ENCODE measurements around the gene MBD4. TPM values are rescaled to one million over a fixed set of nuclear protein-coding genes. Genes with fewer than 3 reads are reported as not detected.
A peak's percentile ranks its signal among the peaks of the same experiment; 100 is the strongest.

Gene MBD4
- total and polyA plus RNA-seq, 2 of the 4 experiments (the other 2 are of a cell fraction): 13.8 to 15.0 TPM

DNA sequence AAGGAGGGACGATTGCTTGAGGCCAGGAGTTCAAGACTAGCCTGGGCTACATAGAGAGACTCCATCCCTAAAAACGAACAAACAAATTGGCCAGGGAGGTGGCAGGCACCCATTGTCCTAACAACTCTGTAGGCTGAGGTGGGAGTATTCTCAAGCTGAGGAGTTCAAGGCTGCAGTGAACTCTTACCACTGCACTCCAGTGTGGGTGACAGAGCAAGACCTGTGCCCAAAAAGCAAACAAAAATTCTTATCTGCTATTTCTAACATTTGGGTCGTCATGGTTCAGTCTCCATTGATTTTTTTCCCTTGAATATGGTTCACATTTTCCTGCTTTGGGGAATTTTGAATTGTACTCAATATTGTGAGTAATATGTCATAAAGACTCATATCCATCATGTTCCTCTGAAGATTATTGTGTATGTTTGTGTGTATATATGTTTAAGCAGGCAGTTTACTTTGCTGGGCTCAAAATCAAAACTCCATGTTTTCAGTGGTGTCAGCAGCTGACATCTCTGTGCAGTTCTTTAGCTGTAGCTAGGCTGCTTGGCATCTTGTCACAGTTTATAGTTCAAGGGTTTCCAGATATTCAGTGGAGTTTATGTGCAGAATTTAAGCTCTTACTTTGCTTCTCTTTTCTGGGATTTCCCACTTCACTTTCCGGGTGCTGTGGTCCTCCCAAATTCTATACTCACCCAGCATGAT lies 33.5 kb upstream of the MBD4 start:
- CTCF ChIA-PET: interaction anchor here (2.2 kb wide), 1 partner anchor 17 kb away, joined by 7 read pairs; no protein-coding TSS in a partner anchor
- H4K20me1 ChIP-seq (ENCODE audit: insufficient read depth, low read length): no peaks in the 10 kb centered on the region
- H2AK5ac ChIP-seq (ENCODE audit: low read depth, low read length): no peak overlapping the region
- no peak overlapping the region for H3K4ac ChIP-seq (ENCODE audit: low read depth, low read length)
- POLR2A ChIA-PET (ENCODE audit: unreplicated experiment): no interaction called here
- WGBS, 2 experiments (ENCODE audit: extremely low coverage in 2 of 2, insufficient read length in 1 of 2): 86% methylated on average over 1 of the region's 4 CpGs; no CpG with 5 or more reads in 1 of the 2 experiments
- intact Hi-C loops (cut with micrococcal nuclease) (no loop called here), dilution Hi-C loops (cut with HindIII; ENCODE audit: low sequenced_read_pairs, unreplicated experiment) (no loop called here), in situ Hi-C loops (cut with MboI; ENCODE audit: low sequenced_read_pairs) (no loop called here)
- H3K4me2 ChIP-seq (ENCODE audit: low read depth, low read length): no peak overlapping the region
- no peak overlapping the region for H3K27ac ChIP-seq (ENCODE audit: insufficient read depth, low read length)
- H3K4me3 ChIP-seq (ENCODE audit: insufficient read depth, low read depth, low read length): no peak overlapping the region
- no peak for TF ChIP-seq SMC3 (IDR thresholded peaks at IDR 0.05; ENCODE audit: low read depth, low read length)
- TF ChIP-seq, protein P1, sequence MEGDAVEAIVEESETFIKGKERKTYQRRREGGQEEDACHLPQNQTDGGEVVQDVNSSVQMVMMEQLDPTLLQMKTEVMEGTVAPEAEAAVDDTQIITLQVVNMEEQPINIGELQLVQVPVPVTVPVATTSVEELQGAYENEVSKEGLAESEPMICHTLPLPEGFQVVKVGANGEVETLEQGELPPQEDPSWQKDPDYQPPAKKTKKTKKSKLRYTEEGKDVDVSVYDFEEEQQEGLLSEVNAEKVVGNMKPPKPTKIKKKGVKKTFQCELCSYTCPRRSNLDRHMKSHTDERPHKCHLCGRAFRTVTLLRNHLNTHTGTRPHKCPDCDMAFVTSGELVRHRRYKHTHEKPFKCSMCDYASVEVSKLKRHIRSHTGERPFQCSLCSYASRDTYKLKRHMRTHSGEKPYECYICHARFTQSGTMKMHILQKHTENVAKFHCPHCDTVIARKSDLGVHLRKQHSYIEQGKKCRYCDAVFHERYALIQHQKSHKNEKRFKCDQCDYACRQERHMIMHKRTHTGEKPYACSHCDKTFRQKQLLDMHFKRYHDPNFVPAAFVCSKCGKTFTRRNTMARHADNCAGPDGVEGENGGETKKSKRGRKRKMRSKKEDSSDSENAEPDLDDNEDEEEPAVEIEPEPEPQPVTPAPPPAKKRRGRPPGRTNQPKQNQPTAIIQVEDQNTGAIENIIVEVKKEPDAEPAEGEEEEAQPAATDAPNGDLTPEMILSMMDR (conservative IDR thresholded peaks at IDR 0.05; ENCODE audit: low read depth, low read length): no peak
- TF ChIP-seq MXI1 (IDR thresholded peaks at IDR 0.05; ENCODE audit: borderline replicate concordance, low read depth, low read length): no peak
- H4K5ac ChIP-seq (ENCODE audit: low read depth, low read length): no peak overlapping the region
- H3K4me1 ChIP-seq (ENCODE audit: control insufficient read depth, insufficient read depth, low read length): peaks cover 2% of the 10 kb centered on the region; the same call in 1 of the 2 replicates
- H2BK20ac ChIP-seq (ENCODE audit: low read depth, low read length): no peak overlapping the region
- H3K23ac ChIP-seq (ENCODE audit: low read depth, low read length): no peak overlapping the region
- peak; percentile 51 for ATAC-seq (ENCODE audit: low read depth)
- H4K91ac ChIP-seq (ENCODE audit: insufficient read depth, low read depth, low read length): no peak overlapping the region
- H3K56ac ChIP-seq (ENCODE audit: extremely low read depth, insufficient read depth, low read length): no peak overlapping the region
- 0 out of 2 replicates have a peak overlapping the region, but pooled peaks have one; percentile 0 for H3K14ac ChIP-seq (replicated peaks; ENCODE audit: low read depth, low read length)
- H3K9me3 ChIP-seq (ENCODE audit: control insufficient read depth, insufficient read depth, low read length): no peaks in the 10 kb centered on the region
- peaks cover 12% of the 10 kb centered on the region for H3K36me3 ChIP-seq (ENCODE audit: control insufficient read depth, insufficient read depth, low read length)
- H3K27me3 ChIP-seq (ENCODE audit: control insufficient read depth, insufficient read depth, low read length): no peaks in the 10 kb centered on the region
- H3K9me1 ChIP-seq (ENCODE audit: insufficient read depth, low read length): peaks cover 15% of the 10 kb centered on the region
- no peak overlapping the region for H2BK120ac ChIP-seq (ENCODE audit: low read depth, low read length)
- no peak overlapping the region for H3K18ac ChIP-seq (ENCODE audit: low read depth, low read length)
- H2AFZ ChIP-seq (replicated peaks; ENCODE audit: low read length, poor library complexity): no peak overlapping the region
- peaks cover 0 to 8% of the 10 kb centered on the region in 2 experiments; a peak in 1 of 4 replicates for H3K79me1 ChIP-seq (ENCODE audit: low read depth in 1 of 2, low read length in 2 of 2)
- H3K9ac ChIP-seq (ENCODE audit: low read depth, low read length): no peak overlapping the region
- no peak overlapping the region for H2BK15ac ChIP-seq (ENCODE audit: low read depth, low read length)
- no peak overlapping the region for H2BK5ac ChIP-seq (ENCODE audit: low read depth, low read length, poor library complexity, severe bottlenecking)
- DNase-seq: no peak
- H4K8ac ChIP-seq (ENCODE audit: low read depth in 2 of 2, low read length in 2 of 2): no peak overlapping the region
- H2AK9ac ChIP-seq (replicated peaks; ENCODE audit: low read depth, low read length, poor library complexity): no peak overlapping the region
- BruUV-seq (replicated peaks): no TSS peak

All from IMR-90 (cell line).